ENCODE data around the gene SF3A1. TPM values are rescaled to one million over a fixed set of nuclear protein-coding genes. Genes with fewer than 3 reads are reported as not detected.

Gene SF3A1
- total RNA-seq, 1 experiment from 2014 or later: 167 TPM

DNA sequence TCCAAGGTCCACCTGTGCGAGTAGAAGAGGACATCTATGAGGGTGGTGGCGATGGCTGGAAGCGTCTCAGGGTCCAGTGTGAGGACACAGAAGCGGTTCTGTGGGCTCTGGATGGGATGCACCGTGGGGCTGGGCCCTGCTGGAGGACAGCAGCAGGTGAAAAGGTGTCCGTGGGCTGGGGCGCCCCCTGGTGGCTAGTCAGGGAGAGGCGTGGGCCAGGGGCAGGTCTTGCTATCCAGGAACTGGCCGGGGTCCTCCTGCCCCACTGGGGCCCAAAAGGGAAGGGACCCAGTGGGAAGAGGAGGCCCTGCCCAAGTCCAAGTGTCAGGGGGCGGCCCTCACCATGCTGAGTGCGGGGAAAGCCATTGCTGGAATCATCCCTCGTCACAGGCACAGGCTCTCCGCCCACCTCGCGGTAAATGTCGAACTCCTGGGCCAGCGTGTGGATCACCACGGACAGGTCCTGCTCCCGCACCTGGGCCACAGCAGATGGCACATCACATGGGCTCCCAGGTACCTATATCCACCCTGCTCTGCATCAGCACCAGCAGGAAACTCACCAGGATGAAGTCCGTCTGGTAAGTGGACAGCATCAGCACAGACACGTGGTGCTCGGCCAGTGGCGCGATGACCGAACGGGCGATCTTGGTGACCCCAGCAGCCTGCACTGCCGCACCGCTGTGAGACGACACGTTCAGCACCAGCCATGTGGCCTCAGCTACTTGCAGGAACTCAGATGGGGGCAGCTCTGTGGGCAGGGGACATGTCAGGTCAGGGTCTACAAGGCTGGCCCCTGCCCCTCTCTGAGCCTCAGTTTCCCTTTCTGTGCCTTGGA is 69.7 kb downstream of the SF3A1 start:
- intact Hi-C loops (cut with micrococcal nuclease): loop anchor here (1.0 kb wide), 1 partner anchor 24 kb away; no protein-coding TSS in a partner anchor
- Mint-ChIP-seq H3K36me3 (ENCODE audit: insufficient read depth, unreplicated experiment) (no peaks in the 10 kb centered on the region), H3K4me1 (ENCODE audit: insufficient read depth, unreplicated experiment) (peaks cover 6% of the 10 kb centered on the region), H3K27ac (ENCODE audit: low read depth, unreplicated experiment) (no peak overlapping the region), H3K9me3 (ENCODE audit: unreplicated experiment) (no peaks in the 10 kb centered on the region), H3K4me3 (ENCODE audit: unreplicated experiment) (no peak overlapping the region), H3K27me3 (ENCODE audit: insufficient read depth, unreplicated experiment) (no peaks in the 10 kb centered on the region)
- CTCF ChIA-PET: interaction anchor here (0.5 to 3.7 kb wide), 47 partner anchors 7 to 563 kb away, joined by 3 to 48 read pairs (median 5); partner anchors contain the start of genes RNF215, SEC14L2 and TBC1D10A
- POLR2A ChIA-PET: interaction anchor here (0.6 to 6.0 kb wide), 8 partner anchors 16 to 494 kb away, joined by 3 to 109 read pairs (median 28); partner anchors contain the start of genes CCDC157, MTFP1, RNF215 and SF3A1
- TF ChIP-seq, protein P1, sequence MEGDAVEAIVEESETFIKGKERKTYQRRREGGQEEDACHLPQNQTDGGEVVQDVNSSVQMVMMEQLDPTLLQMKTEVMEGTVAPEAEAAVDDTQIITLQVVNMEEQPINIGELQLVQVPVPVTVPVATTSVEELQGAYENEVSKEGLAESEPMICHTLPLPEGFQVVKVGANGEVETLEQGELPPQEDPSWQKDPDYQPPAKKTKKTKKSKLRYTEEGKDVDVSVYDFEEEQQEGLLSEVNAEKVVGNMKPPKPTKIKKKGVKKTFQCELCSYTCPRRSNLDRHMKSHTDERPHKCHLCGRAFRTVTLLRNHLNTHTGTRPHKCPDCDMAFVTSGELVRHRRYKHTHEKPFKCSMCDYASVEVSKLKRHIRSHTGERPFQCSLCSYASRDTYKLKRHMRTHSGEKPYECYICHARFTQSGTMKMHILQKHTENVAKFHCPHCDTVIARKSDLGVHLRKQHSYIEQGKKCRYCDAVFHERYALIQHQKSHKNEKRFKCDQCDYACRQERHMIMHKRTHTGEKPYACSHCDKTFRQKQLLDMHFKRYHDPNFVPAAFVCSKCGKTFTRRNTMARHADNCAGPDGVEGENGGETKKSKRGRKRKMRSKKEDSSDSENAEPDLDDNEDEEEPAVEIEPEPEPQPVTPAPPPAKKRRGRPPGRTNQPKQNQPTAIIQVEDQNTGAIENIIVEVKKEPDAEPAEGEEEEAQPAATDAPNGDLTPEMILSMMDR (IDR thresholded peaks at IDR 0.05; ENCODE audit: unreplicated experiment): peak; percentile 98
- BruUV-seq (replicated peaks): no TSS peak
- DNase-seq (ENCODE audit: unreplicated experiment): peak; percentile 68

DNA sequence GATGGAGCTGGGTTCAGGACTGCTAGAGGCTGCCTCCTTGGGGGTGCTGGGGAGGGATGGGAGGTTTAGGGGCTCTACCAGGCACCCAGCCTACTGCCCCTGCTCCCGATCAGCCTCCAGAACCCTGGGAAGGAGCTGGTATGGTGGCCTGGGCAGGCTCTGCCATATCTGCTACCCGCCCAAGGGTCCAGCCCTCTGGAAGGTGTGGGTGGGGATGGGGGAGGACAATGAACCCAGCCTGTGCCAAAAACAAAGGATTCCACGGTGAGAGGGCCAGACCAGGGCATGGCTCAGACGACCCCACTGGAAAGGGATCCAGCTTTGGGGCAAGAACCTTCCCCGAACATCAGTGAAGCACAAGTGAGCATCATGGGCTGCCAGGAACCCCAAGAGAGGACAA is 70.4 kb downstream of the SF3A1 start:
- TF ChIP-seq, protein P1 (IDR thresholded peaks at IDR 0.05; ENCODE audit: unreplicated experiment): no peak
- no peak overlapping the region for H3K27ac Mint-ChIP-seq (ENCODE audit: low read depth, unreplicated experiment)

DNA sequence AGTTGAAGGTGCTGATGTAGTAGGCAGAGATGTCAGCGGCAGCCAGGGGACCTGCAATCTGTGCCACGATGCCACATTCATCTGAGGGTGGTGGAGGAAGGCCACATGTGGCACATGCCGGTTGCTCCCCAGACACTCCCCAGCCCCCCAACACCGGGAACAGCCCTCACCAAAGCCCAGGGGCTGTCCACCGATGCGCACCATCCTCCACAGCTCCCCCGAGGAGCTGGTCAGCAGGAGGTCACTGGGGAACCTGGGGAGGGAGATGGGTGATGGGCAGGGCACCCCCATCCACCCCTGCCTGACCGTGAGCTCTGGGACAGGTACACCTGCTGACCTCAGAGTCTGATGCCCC is 70.9 kb downstream of the SF3A1 start:
- TF ChIP-seq, protein P1 (IDR thresholded peaks at IDR 0.05; ENCODE audit: unreplicated experiment): no peak
- no peak overlapping the region for H3K4me3 Mint-ChIP-seq (ENCODE audit: unreplicated experiment)
- BruUV-seq (replicated peaks): no TSS peak
- no peak overlapping the region for H3K27ac Mint-ChIP-seq (ENCODE audit: low read depth, unreplicated experiment)
- H3K4me1 Mint-ChIP-seq (ENCODE audit: insufficient read depth, unreplicated experiment): peaks cover 6% of the 10 kb centered on the region
- H3K27me3 Mint-ChIP-seq (ENCODE audit: insufficient read depth, unreplicated experiment): no peaks in the 10 kb centered on the region
- CTCF ChIA-PET: interaction anchor here (0.6 to 3.7 kb wide), 21 partner anchors 8 to 556 kb away, joined by 3 to 26 read pairs (median 4); partner anchors contain the start of gene RNF215
- no peaks in the 10 kb centered on the region for H3K36me3 Mint-ChIP-seq (ENCODE audit: insufficient read depth, unreplicated experiment)
- intact Hi-C loops (cut with micrococcal nuclease): no loop called here
- POLR2A ChIA-PET: no interaction called here
- no peak for DNase-seq (ENCODE audit: unreplicated experiment)
- H3K9me3 Mint-ChIP-seq (ENCODE audit: unreplicated experiment): no peaks in the 10 kb centered on the region

More for the DNA sequence above, 70.4 kb downstream of the SF3A1 start:
- peaks cover 6% of the 10 kb centered on the region for H3K4me1 Mint-ChIP-seq (ENCODE audit: insufficient read depth, unreplicated experiment)
- intact Hi-C loops (cut with micrococcal nuclease): no loop called here
- H3K36me3 Mint-ChIP-seq (ENCODE audit: insufficient read depth, unreplicated experiment): no peaks in the 10 kb centered on the region
- no peak for DNase-seq (ENCODE audit: unreplicated experiment)
- H3K27me3 Mint-ChIP-seq (ENCODE audit: insufficient read depth, unreplicated experiment): no peaks in the 10 kb centered on the region
- H3K4me3 Mint-ChIP-seq (ENCODE audit: unreplicated experiment): no peak overlapping the region
- ChIA-PET POLR2A (no interaction called here), CTCF (interaction anchor here (0.6 to 3.7 kb wide), 20 partner anchors 9 to 556 kb away, joined by 3 to 26 read pairs (median 4); no protein-coding TSS in a partner anchor)
- H3K9me3 Mint-ChIP-seq (ENCODE audit: unreplicated experiment): no peaks in the 10 kb centered on the region
- BruUV-seq (replicated peaks): no TSS peak

DNA sequence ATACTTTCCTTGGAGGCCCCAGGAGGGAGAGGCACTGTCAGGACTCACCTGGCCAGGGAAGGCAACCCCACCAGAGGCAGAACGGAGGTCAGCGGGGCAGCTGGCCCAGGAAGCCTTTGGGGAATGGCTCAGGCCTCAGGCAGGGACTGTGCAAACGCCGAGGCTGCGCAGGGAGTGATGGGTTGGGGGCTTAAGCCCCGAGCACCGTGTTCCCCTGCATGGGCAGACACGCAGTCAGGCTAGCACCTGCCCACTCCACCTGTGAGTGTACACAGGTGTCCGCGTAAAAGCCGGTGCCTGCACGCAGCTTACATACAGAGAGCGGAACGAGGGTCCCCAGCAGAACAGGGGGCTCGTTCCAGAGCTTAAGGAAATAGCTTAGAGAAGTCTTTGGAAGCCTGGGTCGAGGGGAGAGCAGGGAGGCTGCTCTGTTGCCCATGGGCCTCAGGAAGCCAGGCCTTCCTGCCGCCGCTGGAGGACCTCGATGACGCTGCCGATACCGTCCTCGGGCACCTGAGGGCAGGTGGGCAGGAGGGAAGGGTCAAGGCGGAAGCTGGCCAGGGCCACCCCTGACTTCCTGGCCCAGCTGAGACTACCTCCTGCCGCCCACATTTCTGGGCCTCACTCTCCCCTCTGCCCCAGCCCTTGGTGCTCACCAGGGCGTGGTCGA is 71.4 kb downstream of the SF3A1 start:
- no TSS peak for BruUV-seq (replicated peaks)
- TF ChIP-seq, protein P1 (IDR thresholded peaks at IDR 0.05; ENCODE audit: unreplicated experiment): no peak
- ChIA-PET CTCF (interaction anchor here (0.7 to 2.6 kb wide), 10 partner anchors 8 to 177 kb away, joined by 3 to 21 read pairs (median 4); partner anchors contain the start of gene RNF215), POLR2A (interaction anchor here (0.7 kb wide), 1 partner anchor 22 kb away, joined by 3 read pairs; no protein-coding TSS in a partner anchor)
- Mint-ChIP-seq H3K36me3 (ENCODE audit: insufficient read depth, unreplicated experiment) (no peaks in the 10 kb centered on the region), H3K4me1 (ENCODE audit: insufficient read depth, unreplicated experiment) (peaks cover 6% of the 10 kb centered on the region), H3K27ac (ENCODE audit: low read depth, unreplicated experiment) (no peak overlapping the region), H3K27me3 (ENCODE audit: insufficient read depth, unreplicated experiment) (no peaks in the 10 kb centered on the region), H3K4me3 (ENCODE audit: unreplicated experiment) (no peak overlapping the region), H3K9me3 (ENCODE audit: unreplicated experiment) (no peaks in the 10 kb centered on the region)
- DNase-seq (ENCODE audit: unreplicated experiment): no peak
- intact Hi-C loops (cut with micrococcal nuclease): no loop called here

All from MCF 10A (cell line).